ENCODE data around the gene PRDM16.
A peak's percentile ranks its signal among the peaks of the same experiment; 100 is the strongest.

The PRDM16 gene

DNA sequence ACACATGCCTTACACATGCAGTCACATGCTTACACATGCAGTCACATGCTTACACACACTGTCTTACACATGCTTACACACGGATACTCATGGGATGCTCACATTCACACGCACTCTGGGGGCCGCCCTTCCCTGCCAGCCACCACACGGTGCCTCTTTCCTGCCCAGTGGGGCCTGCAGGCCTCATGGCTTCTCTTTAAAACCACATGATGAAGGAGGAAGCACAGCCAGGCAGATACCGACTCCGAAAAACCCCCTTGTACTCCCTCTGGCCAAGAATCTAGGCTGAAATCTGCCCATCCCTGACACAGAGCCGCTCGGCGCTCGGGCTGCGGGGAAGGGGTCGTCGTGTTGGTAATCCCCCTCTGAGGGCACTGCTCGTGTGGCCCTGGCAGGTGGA lies 113.0 kb downstream of the PRDM16 start:
- TF ChIP-seq CTCF (IDR thresholded peaks at IDR 0.05; ENCODE audit: low read depth, low read length): no peak
- no peak for DNase-seq (ENCODE audit: low read depth in 2 of 2)

DNA sequence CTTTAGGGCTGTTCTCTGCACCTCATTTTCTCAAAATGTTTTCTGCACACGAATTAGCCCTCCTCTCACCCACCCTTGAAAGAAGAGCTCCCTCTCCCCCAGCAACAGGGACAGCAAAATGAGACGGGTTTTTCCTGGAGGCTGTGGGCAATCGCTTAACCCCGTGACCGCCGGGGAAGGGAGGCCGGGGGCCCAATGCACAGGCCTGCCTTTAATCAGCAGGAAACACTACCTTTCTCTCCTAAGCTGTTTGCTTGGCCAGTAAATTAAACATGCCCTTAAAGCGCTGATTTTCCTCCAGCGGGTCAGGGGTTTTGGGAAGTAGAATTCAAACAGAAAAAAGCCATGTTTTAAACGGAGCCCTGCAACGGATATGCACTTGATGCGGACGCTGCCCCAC lies 114.4 kb downstream of the PRDM16 start:
- DNase-seq (ENCODE audit: low read depth in 2 of 2): no peak
- H3K4me3 ChIP-seq (replicated peaks in 1 of 2; ENCODE audit: low read depth in 2 of 2, low read length in 2 of 2): no peak overlapping the region
- TF ChIP-seq CTCF (IDR thresholded peaks at IDR 0.05; ENCODE audit: low read depth, low read length): no peak

More for the DNA sequence above, 113.0 kb downstream of the PRDM16 start:
- H3K4me3 ChIP-seq (replicated peaks in 1 of 2; ENCODE audit: low read depth in 2 of 2, low read length in 2 of 2): no peak overlapping the region

DNA sequence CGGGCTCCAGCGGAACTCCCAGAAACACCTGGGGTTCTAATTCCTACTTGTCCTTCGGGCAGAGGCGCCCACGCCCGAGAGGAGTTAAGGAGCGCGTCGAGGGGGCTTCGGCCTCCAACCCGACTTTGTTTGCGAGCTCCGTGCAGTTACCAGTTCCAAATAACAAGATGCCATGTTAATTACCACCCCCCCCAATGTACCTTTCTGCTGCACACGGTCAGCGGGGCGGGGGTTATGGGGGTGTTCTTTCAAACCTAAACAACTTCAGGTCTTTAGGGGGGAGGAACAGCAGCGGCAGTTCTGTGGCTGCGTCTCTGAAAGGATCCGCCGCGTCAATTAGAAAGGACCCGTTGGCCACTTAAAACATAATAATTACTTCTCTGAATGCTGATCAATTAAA lies 114.8 kb downstream of the PRDM16 start:
- no peak for TF ChIP-seq CTCF (IDR thresholded peaks at IDR 0.05; ENCODE audit: low read depth, low read length)
- H3K4me3 ChIP-seq (replicated peaks in 1 of 2; ENCODE audit: low read depth in 2 of 2, low read length in 2 of 2): no peak overlapping the region
- DNase-seq (ENCODE audit: low read depth in 2 of 2): no peak

GRCh38 chr1:3184666-3185065 lies 115.7 kb downstream of the PRDM16 start:
- H3K4me3 ChIP-seq (replicated peaks in 1 of 2; ENCODE audit: low read depth in 2 of 2, low read length in 2 of 2): no peak overlapping the region
- DNase-seq (ENCODE audit: low read depth in 2 of 2): no peak
- no peak for TF ChIP-seq CTCF (IDR thresholded peaks at IDR 0.05; ENCODE audit: low read depth, low read length)

- TF ChIP-seq CTCF (IDR thresholded peaks at IDR 0.05; ENCODE audit: low read depth, low read length): no peak
- DNase-seq (ENCODE audit: low read depth in 2 of 2): no peak
- no peak overlapping the region for H3K4me3 ChIP-seq (replicated peaks in 1 of 2; ENCODE audit: low read depth in 2 of 2, low read length in 2 of 2)
Observed at GRCh38 chr1:3185896-3186525, 117.0 kb downstream of the PRDM16 start.

DNA sequence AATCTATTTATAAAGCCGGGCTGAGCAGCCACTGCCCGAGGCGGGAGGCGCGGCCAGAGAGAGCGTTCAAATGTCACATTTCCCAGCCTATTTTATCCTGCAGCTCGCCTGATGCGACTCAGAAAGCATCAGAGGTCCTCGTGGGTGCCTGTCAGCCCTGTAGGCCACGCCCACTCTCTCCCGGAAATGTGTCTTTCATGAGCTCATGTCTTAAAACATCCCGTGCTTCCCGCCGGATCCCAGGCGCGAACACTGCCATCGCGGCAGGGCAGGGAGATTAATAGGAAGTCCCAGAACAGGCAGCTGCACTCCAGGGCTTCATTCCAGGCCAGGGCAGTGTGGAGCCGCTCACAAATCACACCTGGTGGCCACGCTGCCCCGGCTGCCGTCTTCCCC lies 117.5 kb downstream of the PRDM16 start:
- TF ChIP-seq CTCF (IDR thresholded peaks at IDR 0.05; ENCODE audit: low read depth, low read length): no peak
- no peak overlapping the region for H3K4me3 ChIP-seq (replicated peaks in 1 of 2; ENCODE audit: low read depth in 2 of 2, low read length in 2 of 2)
- peak; percentile 27 to 41 for DNase-seq (ENCODE audit: low read depth in 2 of 2)

Measured in cardiac fibroblast (primary cell).